ENCODE data around the gene KLHL30.

Gene KLHL30

GRCh38 chr2:238143239-238143951 lies 4.9 kb downstream of the KLHL30 start:
- in situ Hi-C loops (cut with MboI; ENCODE audit: low sequenced_read_pairs) = no loop called here

DNA sequence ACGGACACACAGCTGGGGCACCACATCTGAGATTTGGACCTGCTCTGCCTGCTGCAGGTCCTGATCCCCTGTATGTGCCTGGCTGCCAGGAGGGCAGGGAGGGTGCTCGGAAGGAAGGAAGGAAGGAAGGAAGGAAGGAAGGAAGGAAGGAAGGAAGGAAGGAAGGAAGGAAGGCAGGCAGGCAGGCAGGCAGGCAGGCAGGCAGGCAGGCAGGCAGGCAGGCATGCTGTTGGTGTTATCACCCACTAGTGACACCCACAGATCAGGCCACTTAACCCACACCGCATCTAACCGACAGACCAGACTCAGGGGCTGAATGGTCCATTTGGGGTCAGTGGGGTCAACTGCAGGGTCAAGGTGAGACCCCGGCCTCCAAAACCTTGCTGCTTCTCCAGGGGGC lies 5.8 kb downstream of the KLHL30 start:
- in situ Hi-C loops (cut with MboI; ENCODE audit: low sequenced_read_pairs) = no loop called here

GRCh38 chr2:238145046-238145445 lies 6.6 kb downstream of the KLHL30 start:
- in situ Hi-C loops (cut with MboI; ENCODE audit: low sequenced_read_pairs) = no loop called here

GRCh38 chr2:238145851-238146250 lies 7.4 kb downstream of the KLHL30 start:
- in situ Hi-C loops (cut with MboI; ENCODE audit: low sequenced_read_pairs) = no loop called here

- in situ Hi-C loops (cut with MboI; ENCODE audit: low sequenced_read_pairs) = no loop called here
These were observed 8.5 kb downstream of the KLHL30 start for GRCh38 chr2:238146884-238147544.

- in situ Hi-C loops (cut with MboI; ENCODE audit: low sequenced_read_pairs) = no loop called here
These were observed 10.5 kb downstream of the KLHL30 start for GRCh38 chr2:238148981-238149380.

DNA sequence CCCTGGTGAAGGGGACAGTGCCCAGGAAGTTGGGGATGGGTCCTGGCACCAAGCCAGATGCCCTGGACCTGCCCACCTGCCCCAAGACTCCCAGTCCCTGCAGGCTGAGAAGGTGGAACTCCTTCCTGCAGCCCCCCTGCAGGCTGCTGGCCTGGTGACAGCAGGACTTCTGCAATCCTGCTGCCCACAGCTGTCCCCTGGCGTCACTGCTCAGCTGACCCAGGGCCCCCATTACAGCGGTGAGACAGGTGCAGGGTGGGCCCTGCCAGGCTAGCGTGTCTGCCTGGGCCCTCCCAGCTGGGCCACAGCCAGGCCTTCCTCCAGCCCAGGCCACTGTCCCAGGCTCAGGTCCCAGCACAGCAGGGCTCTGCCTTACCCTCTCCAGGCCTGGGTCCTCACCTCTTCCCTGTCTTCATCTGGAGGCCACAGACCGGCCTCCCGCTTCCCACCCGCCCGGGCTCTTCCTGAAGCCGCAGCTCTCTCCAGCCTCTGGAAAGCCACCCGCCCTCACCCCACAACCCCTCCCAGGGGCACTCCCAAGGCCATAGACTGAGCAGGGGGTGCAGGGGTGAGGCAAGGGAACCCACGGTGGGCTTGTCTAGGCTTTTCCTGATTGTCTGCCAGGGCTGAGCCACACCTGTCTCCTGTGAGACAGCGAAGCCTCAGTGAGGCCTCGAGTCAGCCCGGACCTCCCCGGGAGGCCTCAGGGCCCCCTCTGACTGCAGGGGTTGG lies 11.5 kb downstream of the KLHL30 start:
- in situ Hi-C loops (cut with MboI; ENCODE audit: low sequenced_read_pairs) = no loop called here

DNA sequence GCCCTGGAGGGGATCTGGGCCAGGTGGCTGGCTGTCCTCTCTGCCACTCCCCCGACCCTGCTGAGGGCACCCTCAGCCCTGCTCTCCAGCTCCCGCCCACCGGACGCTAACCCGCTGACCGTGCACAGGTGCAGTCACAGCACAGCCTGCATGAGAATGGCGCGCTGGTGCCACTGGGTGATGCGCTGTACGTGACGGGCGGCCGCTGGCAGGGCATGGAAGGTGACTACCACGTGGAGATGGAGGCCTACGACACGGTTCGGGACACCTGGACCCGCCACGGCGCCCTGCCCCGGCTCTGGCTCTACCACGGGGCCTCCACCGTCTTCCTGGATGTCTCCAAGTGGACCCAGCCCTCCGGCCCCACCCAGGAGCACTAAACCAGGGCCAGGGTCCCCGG lies 12.2 kb downstream of the KLHL30 start:
- in situ Hi-C loops (cut with MboI; ENCODE audit: low sequenced_read_pairs) = no loop called here

DNA sequence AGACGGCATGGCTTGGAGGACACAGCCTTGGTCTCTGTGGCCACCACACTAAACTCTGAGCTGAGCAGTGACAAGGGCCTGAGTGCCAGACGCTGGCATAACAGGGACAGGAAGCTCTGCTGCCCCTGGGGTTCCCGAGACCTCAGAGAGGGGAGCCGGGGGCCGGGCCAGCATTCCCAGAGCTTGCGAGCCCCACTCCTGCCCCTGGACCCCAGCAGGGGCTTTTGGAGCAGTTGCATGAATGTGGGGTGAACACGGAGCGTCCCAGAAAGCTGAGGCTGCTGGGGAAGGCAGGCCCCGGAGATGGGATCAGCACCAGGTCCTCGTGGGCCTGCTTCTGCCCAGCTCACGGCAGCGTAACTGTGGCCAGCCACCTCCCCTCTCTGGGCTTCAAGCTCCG lies 12.7 kb downstream of the KLHL30 start:
- in situ Hi-C loops (cut with MboI; ENCODE audit: low sequenced_read_pairs) = no loop called here

DNA sequence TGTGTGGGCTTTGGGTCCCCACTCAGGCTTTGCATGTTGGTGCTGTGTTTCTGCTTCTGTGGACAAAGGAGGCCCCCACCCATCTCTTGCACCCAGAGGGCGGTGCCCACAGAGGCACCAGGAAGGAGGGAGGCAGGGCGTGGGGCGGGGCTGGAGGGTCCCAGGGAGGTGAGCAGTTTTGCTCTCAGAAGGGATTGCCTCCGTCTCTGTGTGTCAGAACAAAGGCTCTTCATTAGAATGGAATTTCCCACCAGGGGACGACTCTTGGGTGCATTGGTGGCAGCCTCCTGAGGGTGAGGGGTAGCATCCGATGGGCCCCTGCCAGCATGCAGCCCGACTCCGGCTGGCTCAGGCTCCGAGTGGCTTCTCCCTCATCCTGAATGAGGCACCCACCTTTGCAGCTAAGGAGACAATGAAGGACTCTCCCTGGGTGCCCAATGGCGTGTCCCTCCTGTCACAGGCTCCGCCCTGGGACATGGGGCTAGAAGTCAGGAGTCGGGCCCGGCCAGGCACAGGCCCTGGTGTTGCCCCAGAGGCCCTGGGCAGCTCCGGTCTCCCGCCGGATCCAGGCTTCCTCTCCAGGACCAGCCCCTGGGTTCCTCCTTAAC lies 13.3 kb downstream of the KLHL30 start:
- in situ Hi-C loops (cut with MboI; ENCODE audit: low sequenced_read_pairs) = no loop called here

GRCh38 chr2:238152771-238153688 lies 14.6 kb downstream of the KLHL30 start:
- in situ Hi-C loops (cut with MboI; ENCODE audit: low sequenced_read_pairs) = no loop called here

- in situ Hi-C loops (cut with MboI; ENCODE audit: low sequenced_read_pairs) = no loop called here
These were observed 16.1 kb downstream of the KLHL30 start for GRCh38 chr2:238154570-238154969.

DNA sequence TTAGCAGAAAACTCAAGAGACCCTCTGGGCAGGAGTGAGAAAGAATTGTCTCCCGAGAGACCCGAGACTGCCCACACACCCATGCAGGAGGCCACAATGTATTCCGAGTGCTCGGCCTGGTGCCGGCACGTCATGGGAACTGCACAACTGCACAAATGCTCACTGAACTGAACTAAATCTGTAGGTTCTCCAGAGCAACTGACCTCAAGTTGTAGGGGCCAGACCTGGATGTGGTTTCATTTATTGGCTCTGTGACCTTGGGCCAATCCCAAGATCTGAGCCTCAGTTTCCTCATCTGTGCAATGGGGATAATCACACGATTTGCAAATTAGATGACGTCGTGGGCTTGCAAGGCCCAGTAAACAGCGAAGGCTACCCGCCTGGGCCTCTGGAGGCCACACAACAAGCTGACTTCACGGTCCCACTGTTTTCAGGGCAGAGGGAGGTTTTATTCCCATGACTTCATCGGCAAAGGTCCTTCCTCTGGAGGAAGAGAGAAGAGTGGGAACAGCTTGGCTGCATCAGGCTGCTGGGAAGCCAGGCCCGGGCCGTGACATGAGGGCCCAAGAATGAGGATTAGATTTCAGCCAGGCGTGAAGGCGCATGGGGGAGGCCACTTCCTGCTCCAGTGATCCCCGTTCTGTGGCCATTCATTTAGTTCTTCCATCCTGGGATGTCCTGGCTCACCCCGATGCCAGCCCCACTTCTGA lies 16.7 kb downstream of the KLHL30 start:
- in situ Hi-C loops (cut with MboI; ENCODE audit: low sequenced_read_pairs) = no loop called here

DNA sequence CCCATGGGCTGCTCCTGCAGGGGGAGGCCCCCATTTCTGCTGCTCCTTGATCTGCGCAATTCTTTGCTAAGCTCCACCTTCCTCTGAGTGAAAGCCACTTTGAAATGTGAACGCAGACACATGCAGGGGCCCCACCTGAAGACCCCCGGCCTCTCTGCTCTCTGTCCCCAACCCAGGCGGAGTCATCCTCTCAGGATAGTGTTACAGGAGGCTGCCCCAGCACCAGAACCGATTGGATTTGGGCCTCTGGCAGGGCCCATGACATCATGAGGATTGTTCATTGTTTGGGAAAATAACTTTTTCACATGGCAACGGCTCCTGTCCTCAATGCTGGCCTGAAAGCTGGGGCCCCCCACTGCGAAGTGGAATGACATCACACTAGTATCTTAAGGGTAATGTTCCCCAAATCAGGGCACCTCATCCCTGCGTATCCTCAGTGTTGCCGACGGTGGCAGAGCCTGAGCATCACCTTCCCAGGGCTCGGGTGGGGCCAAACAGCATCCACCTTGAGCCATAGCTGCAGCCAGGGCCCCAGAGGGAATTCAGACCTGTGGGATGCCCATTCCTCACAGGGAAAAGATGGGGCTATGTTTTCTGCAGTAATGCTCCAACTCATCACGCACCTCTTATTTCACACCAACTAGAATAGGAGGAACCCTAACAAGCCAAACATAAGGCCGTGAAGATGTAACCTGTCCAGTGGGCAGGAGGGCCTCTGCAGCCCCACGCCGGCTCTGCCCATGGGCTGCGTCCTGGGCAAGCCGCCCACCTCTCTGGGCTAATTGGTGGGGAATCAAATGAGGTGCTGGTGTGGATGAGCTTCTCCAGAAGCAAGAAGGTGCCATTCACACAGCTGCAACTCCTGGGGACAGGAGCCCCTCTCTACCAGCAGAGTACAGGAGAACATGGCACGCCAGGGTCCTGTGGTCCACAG lies 17.6 kb downstream of the KLHL30 start:
- in situ Hi-C loops (cut with MboI; ENCODE audit: low sequenced_read_pairs) = no loop called here

DNA sequence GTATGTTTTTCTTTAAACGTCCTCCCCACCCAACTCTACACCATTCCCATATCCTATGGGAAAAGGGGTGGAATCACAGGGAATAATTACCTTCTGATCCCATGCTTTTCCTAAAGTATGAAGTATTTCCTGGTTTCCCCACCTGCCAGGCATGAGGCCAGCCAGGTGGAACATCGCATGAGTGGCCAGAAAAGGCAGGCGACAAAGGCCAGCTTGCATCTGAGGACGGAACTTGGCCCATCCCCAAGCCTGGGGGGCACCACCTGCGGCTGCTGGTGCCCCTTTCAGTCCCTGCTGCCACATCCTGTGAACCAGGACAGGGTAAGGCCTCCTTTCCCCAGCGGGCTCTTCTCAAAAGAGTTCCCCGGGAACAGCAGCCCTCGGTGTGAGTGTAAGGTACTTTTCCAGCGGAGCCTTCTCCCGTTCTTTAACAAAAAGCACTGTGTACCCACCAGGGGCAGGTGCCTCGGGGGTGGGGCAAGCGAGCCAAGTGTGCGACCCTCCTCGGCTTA lies 19.1 kb downstream of the KLHL30 start:
- in situ Hi-C loops (cut with MboI; ENCODE audit: low sequenced_read_pairs) = no loop called here

GRCh38 chr2:238158018-238158508 lies 19.6 kb downstream of the KLHL30 start:
- in situ Hi-C loops (cut with MboI; ENCODE audit: low sequenced_read_pairs) = no loop called here

DNA sequence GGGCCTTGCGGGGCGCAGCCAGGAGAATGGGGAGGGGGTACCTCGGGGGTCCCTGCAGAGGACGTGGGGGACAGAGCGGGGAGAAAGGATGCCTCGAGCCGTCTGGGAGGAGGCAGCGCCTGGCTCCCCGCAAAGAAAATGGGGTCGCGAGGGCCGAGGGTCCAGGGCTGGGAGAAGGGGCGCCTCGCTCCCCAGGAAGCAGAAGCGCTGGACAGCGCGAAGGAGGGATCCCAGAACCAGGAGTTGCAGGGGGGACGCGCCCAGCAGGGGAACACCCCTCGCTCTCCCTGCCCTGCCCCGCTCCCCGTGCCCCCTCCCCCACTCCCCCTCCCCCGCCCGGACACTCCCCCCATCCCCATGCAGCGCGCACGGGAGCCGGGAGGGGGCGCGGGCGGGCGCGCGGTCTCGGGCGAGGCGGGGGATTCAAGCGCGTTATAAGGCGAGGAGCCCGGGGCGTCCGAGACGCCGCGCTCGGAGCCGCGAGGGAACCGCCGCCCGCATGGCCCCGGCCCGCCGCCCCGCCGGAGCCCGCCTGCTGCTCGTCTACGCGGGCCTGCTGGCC lies 20.1 kb downstream of the KLHL30 start, which contains the start of gene ERFE:
Gene ERFE (plus strand): TSS at position 462 of the 562 bp plus-strand sequence. CDS start 38 bp downstream, at position 500.
- in situ Hi-C loops (cut with MboI; ENCODE audit: low sequenced_read_pairs) = no loop called here

DNA sequence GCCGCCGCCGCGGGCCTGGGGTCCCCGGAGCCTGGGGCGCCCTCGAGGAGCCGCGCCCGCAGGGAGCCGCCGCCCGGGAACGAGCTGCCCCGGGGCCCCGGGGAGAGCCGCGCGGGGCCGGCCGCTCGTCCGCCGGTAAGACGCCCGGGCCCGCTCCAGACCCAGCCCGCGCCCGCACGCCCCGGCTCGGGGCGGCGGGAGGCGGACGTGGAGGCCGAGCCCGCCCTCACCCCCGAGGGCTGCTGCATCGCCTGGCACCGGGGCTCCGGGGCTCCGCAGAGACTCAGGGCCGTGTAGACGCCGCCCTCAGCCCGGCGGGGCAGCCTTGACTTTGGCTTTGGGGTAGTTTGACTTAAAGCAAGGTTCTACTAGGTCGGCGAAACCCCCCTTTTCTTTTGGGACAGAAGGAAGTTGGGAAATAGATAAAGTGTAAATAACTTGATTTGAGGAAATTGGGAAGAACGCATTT lies 20.6 kb downstream of the KLHL30 start:
- in situ Hi-C loops (cut with MboI; ENCODE audit: low sequenced_read_pairs) = no loop called here

Data from hTERT RPE-1 (cell line).